Adrenal gland (tissue), 5 donors: ENCODE data around the gene TSHZ2.

Experiments
- POLR2A ChIP-seq, 2 donors: fragments of 450-650 bp; IDR thresholded peaks; one replicate each; pipeline ENCODE4 v1.6.1; 2017; ENCODE audit warnings: antibody characterized with exemption in 2 of 2, mild to moderate bottlenecking in 2 of 2, moderate library complexity in 1 of 2
- TF ChIP-seq, protein P1 (sequence below), 6 experiments: fragments of 450-650 bp in 4 of 6; fragments of 200-600 bp in 2 of 6; sonication (generic) in 1 of 6; IDR thresholded peaks; 1 replicate in 5 of 6; 2 replicates in 1 of 6; pipeline versions ENCODE4 v1.5.1 to v1.8.0; 2016 to 2021; ENCODE audit warnings: antibody characterized with exemption in 6 of 6, mild to moderate bottlenecking in 2 of 6, moderate library complexity in 1 of 6
- donor health status: DM: no; HTN: no; CAD: no.

DNA sequence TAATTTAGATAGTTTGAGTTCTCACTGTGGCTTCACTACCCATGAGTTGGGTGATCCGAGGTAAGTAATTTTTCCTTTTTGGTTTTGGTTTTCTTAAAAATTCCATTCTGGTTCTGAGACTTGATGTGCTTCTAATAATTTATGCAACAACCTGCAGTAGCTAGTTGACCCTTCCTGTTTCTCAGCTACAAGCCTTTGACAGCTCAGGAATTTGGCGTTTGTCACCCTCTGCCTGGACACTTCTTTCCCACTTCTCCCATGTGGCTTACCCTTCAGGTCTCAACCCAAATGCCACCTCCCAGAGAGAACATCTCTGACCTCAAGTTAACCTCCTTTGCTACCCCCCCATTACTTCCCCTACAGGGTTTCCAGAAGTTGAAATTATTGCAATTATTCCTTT lies 49.7 kb upstream of the TSHZ2 start:
- TF ChIP-seq, protein P1, sequence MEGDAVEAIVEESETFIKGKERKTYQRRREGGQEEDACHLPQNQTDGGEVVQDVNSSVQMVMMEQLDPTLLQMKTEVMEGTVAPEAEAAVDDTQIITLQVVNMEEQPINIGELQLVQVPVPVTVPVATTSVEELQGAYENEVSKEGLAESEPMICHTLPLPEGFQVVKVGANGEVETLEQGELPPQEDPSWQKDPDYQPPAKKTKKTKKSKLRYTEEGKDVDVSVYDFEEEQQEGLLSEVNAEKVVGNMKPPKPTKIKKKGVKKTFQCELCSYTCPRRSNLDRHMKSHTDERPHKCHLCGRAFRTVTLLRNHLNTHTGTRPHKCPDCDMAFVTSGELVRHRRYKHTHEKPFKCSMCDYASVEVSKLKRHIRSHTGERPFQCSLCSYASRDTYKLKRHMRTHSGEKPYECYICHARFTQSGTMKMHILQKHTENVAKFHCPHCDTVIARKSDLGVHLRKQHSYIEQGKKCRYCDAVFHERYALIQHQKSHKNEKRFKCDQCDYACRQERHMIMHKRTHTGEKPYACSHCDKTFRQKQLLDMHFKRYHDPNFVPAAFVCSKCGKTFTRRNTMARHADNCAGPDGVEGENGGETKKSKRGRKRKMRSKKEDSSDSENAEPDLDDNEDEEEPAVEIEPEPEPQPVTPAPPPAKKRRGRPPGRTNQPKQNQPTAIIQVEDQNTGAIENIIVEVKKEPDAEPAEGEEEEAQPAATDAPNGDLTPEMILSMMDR (IDR thresholded peaks at IDR 0.05): no peak
- TF ChIP-seq POLR2A (IDR thresholded peaks at IDR 0.05): no peak
